Immature natural killer cell (primary cell): ENCODE data around the gene F5. TPM values are rescaled to one million over a fixed set of nuclear protein-coding genes. Genes with fewer than 3 reads are reported as not detected.
"Not testable (repeated sequence)": the region's sequence is repeated elsewhere in the genome, so short reads cannot be mapped to it uniquely, and the experiment has no call there.

Experiments used
- DNase-seq, 3 donors: peaks; one replicate each; pipeline ENCODE4 v3.0.0; 2022; ENCODE audit warnings: mixed read lengths in 1 of 3
- H3K27ac Mint-ChIP-seq, 6 donors: one replicate each; pipeline ENCODE4 v1.8.0; 2020; ENCODE audit warnings: mixed read lengths in 6 of 6, mild to moderate bottlenecking in 5 of 6, inconsistent platforms in 4 of 6, moderate library complexity in 3 of 6
- H3K27me3 Mint-ChIP-seq, 3 donors: one replicate each; pipeline ENCODE4 v1.8.0; 2020 to 2021; ENCODE audit warnings: low read depth in 3 of 3, mild to moderate bottlenecking in 3 of 3, mixed read lengths in 3 of 3, moderate library complexity in 3 of 3, inconsistent platforms in 1 of 3
- H3K36me3 Mint-ChIP-seq, 3 donors: one replicate each; pipeline ENCODE4 v1.8.0; 2020; ENCODE audit warnings: mixed read lengths in 3 of 3, inconsistent platforms in 2 of 3, mild to moderate bottlenecking in 2 of 3
- H3K4me1 Mint-ChIP-seq, 2 donors: one replicate each; pipeline ENCODE4 v1.8.0; 2020; ENCODE audit warnings: inconsistent platforms in 2 of 2, mild to moderate bottlenecking in 2 of 2, mixed read lengths in 2 of 2, moderate library complexity in 1 of 2
- H3K4me3 Mint-ChIP-seq, 5 donors: one replicate each; pipeline ENCODE4 v1.8.0; 2020; ENCODE audit warnings: mild to moderate bottlenecking in 5 of 5, mixed read lengths in 5 of 5, inconsistent platforms in 3 of 5, moderate library complexity in 3 of 5
- H3K9me3 Mint-ChIP-seq, 6 donors: one replicate each; pipeline ENCODE4 v1.8.0; 2020; ENCODE audit warnings: mild to moderate bottlenecking in 6 of 6, mixed read lengths in 6 of 6, inconsistent platforms in 4 of 6, moderate library complexity in 3 of 6
- polyA plus RNA-seq, 3 donors: library from polyadenylated mRNA; unstranded; fragments of 300-500 nt; fragmentation: Illumina TruSeq; gene quantifications; one replicate each; pipeline ENCODE4 v1.2.3, GENCODE V29; 2021

F5 gene
- polyA plus RNA-seq, 3 donors from 2014 or later: 0.08 to 1.3 (median 0.09) TPM

DNA sequence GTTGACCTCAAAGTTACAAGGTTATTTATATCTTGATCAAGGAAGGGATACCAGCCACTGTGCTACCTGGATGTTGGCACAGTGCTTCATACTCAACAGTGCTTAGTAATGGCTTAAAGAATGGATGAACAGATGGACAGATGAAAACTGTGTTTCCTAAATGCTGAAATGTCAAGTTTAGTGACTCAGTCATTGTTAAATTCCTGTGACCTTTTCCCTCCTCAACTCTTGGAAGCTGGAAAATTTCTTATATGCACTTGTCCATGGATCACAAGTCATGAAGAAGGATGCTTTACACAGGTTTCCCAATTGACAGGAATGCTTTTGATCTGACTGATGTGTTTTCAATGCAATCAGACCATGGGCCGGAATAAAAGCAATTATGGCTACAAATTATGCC is 60.9 kb downstream of the F5 start:
- DNase-seq: no peak
- peaks cover 1 to 5% of the 10 kb centered on the region in 2 donors for H3K4me1 Mint-ChIP-seq

DNA sequence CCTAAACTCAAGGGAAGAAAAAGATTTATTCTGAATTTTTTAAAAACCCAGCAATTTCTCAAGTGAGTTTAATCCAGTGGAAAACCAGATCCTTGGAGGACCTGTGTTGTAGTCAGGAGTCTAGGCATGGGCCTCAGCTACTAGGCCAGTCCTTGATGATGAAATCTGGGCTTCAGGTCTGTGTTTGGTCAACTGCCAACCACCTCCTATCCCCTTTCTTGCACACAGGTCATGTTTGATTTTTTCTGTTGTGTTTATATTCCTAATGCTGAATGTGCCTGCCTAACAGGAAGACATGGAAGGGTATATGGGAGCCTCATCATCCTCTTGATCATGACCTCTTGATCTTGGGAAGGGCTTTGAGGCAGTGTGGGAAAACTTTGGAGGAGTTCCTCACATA is 62.4 kb downstream of the F5 start:
- no peak overlapping the region for H3K27ac Mint-ChIP-seq
- DNase-seq: no peak
- H3K27me3 Mint-ChIP-seq: no peaks in the 10 kb centered on the region
- H3K4me3 Mint-ChIP-seq: no peak overlapping the region
- H3K4me1 Mint-ChIP-seq: peaks cover 1 to 2% of the 10 kb centered on the region in 2 donors
- H3K9me3 Mint-ChIP-seq: no peaks in the 10 kb centered on the region
- no peaks in the 10 kb centered on the region for H3K36me3 Mint-ChIP-seq

More for the DNA sequence above, 60.9 kb downstream of the F5 start:
- Mint-ChIP-seq H3K36me3 (no peaks in the 10 kb centered on the region), H3K9me3 (no peaks in the 10 kb centered on the region), H3K27me3 (peaks cover 0 to 2% (median 0%) of the 10 kb centered on the region in 3 donors), H3K27ac (no peak overlapping the region), H3K4me3 (no peak overlapping the region)

- no peaks in the 10 kb centered on the region for H3K9me3 Mint-ChIP-seq
- no peaks in the 10 kb centered on the region for H3K27me3 Mint-ChIP-seq
- H3K36me3 Mint-ChIP-seq: no peaks in the 10 kb centered on the region
- H3K27ac Mint-ChIP-seq: no peak overlapping the region
- DNase-seq: no peak
- no peaks in the 10 kb centered on the region for H3K4me1 Mint-ChIP-seq
- no peak overlapping the region for H3K4me3 Mint-ChIP-seq
Observed at GRCh38 chr1:169521226-169521625, 65.1 kb downstream of the F5 start.

- Mint-ChIP-seq H3K36me3 (no peaks in the 10 kb centered on the region), H3K4me1 (no peaks in the 10 kb centered on the region), H3K27ac (no peak overlapping the region), H3K9me3 (no peaks in the 10 kb centered on the region), H3K4me3 (no peak overlapping the region), H3K27me3 (peaks cover 0 to 1% (median 0%) of the 10 kb centered on the region in 3 donors)
- no peak for DNase-seq
Observed at GRCh38 chr1:169517558-169518186, 68.6 kb downstream of the F5 start.

DNA sequence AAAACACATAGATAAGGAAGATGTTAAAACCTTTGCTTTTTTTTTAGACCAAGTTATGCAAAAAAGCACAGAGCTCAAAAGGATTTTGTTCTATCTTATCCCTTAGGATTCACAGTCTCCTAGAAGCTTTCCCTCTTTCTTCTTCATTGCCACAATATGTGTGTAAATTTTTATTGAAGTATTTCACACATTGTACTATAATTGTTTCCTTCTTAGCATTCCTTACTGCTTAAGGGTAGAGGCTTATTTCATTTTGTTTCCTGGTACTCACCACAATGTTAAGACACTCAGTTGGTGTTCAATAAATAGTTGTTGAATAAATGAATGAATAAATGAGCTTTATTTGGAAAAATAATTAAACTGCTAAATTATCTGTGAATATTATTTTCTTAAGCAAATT is 70.6 kb downstream of the F5 start:
- no peak overlapping the region for H3K27ac Mint-ChIP-seq
- no peaks in the 10 kb centered on the region for H3K36me3 Mint-ChIP-seq
- H3K9me3 Mint-ChIP-seq: no peaks in the 10 kb centered on the region
- no peak overlapping the region for H3K4me3 Mint-ChIP-seq
- DNase-seq: no peak
- H3K27me3 Mint-ChIP-seq: peaks cover 0 to 1% (median 0%) of the 10 kb centered on the region in 3 donors
- no peaks in the 10 kb centered on the region for H3K4me1 Mint-ChIP-seq

GRCh38 chr1:169514566-169515270 is 71.6 kb downstream of the F5 start:
- Mint-ChIP-seq H3K4me3 (no peak overlapping the region), H3K9me3 (no peaks in the 10 kb centered on the region), H3K4me1 (no peaks in the 10 kb centered on the region), H3K27ac (peak overlapping the region in 1 of 6 donors; percentile 36), H3K27me3 (peaks cover 0 to 5% (median 0%) of the 10 kb centered on the region in 3 donors), H3K36me3 (no peaks in the 10 kb centered on the region)
- DNase-seq: no peak

- H3K27me3 Mint-ChIP-seq: peaks cover 0 to 5% (median 0%) of the 10 kb centered on the region in 3 donors
- DNase-seq: no peak
- no peaks in the 10 kb centered on the region for H3K9me3 Mint-ChIP-seq
- no peaks in the 10 kb centered on the region for H3K36me3 Mint-ChIP-seq
- H3K27ac Mint-ChIP-seq: no peak overlapping the region
- H3K4me1 Mint-ChIP-seq: peaks cover 6 to 9% of the 10 kb centered on the region in 2 donors
- H3K4me3 Mint-ChIP-seq: no peak overlapping the region
Observed at GRCh38 chr1:169513208-169513607, 73.1 kb downstream of the F5 start.

- no peak for DNase-seq
- H3K36me3 Mint-ChIP-seq: no peaks in the 10 kb centered on the region
- H3K27ac Mint-ChIP-seq: no peak overlapping the region
- no peak overlapping the region for H3K4me3 Mint-ChIP-seq
- H3K27me3 Mint-ChIP-seq: peaks cover 0 to 5% (median 0%) of the 10 kb centered on the region in 3 donors
- H3K4me1 Mint-ChIP-seq: peaks cover 6 to 10% of the 10 kb centered on the region in 2 donors
- no peaks in the 10 kb centered on the region for H3K9me3 Mint-ChIP-seq
Observed at GRCh38 chr1:169511316-169512005, 74.8 kb downstream of the F5 start.

- Mint-ChIP-seq H3K27me3 (peaks cover 0 to 5% (median 0%) of the 10 kb centered on the region in 3 donors), H3K36me3 (no peaks in the 10 kb centered on the region), H3K27ac (no peak overlapping the region), H3K9me3 (no peaks in the 10 kb centered on the region), H3K4me3 (no peak overlapping the region), H3K4me1 (peaks cover 6 to 10% of the 10 kb centered on the region in 2 donors)
- no peak for DNase-seq
Observed at GRCh38 chr1:169510060-169510459, 76.2 kb downstream of the F5 start.

GRCh38 chr1:169509354-169509753 is 76.9 kb downstream of the F5 start:
- Mint-ChIP-seq H3K27ac (no peak overlapping the region), H3K9me3 (no peaks in the 10 kb centered on the region), H3K36me3 (no peaks in the 10 kb centered on the region), H3K27me3 (peaks cover 0 to 4% (median 0%) of the 10 kb centered on the region in 3 donors), H3K4me1 (peaks cover 6 to 10% of the 10 kb centered on the region in 2 donors), H3K4me3 (no peak overlapping the region)
- DNase-seq: no peak

- peaks cover 6 to 10% of the 10 kb centered on the region in 2 donors for H3K4me1 Mint-ChIP-seq
- no peaks in the 10 kb centered on the region for H3K36me3 Mint-ChIP-seq
- H3K9me3 Mint-ChIP-seq: no peaks in the 10 kb centered on the region
- H3K27me3 Mint-ChIP-seq: peaks cover 0 to 4% (median 3%) of the 10 kb centered on the region in 3 donors
- peak overlapping the region; percentile 7 to 77 (median 71) for H3K4me3 Mint-ChIP-seq
- DNase-seq: no peak
- H3K27ac Mint-ChIP-seq: peak overlapping the region in 5 of 6 donors; percentile 10 to 69 (median 47)
Observed at GRCh38 chr1:169508432-169509338, 77.6 kb downstream of the F5 start.

- H3K27me3 Mint-ChIP-seq: peaks cover 0 to 4% (median 3%) of the 10 kb centered on the region in 3 donors
- no peak overlapping the region for H3K4me3 Mint-ChIP-seq
- no peak overlapping the region for H3K27ac Mint-ChIP-seq
- H3K9me3 Mint-ChIP-seq: no peaks in the 10 kb centered on the region
- peaks cover 6 to 10% of the 10 kb centered on the region in 2 donors for H3K4me1 Mint-ChIP-seq
- DNase-seq: no peak
- no peaks in the 10 kb centered on the region for H3K36me3 Mint-ChIP-seq
Observed at GRCh38 chr1:169507413-169507812, 78.9 kb downstream of the F5 start.

DNA sequence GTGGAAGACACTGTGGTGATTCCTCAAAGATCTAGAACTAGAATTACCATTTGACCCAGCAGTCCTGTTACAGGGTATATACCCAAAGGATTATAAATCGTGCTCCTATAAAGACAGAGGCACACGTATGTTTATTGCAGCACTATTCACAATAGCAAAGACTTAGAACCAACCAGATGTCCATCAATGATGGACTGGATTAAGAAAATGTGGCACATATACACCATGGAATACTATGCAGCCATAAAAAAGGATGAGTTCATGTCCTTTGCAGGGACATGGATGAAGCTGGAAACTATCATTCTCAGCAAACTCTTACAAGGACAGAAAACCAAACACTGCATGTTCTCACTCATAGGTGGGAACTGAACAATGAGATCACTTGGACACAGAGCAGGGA is 82.7 kb downstream of the F5 start:
- DNase-seq: not testable (repeated sequence)

More for the DNA sequence above, 82.7 kb downstream of the F5 start:
- not testable (repeated sequence) for H3K4me3 Mint-ChIP-seq, H3K9me3 Mint-ChIP-seq, H3K36me3 Mint-ChIP-seq, H3K4me1 Mint-ChIP-seq, H3K27ac Mint-ChIP-seq
- H3K27me3 Mint-ChIP-seq: peaks cover 2 to 10% (median 3%) of the 10 kb centered on the region in 3 donors
